HG02884 (cell line): ENCODE measurements around the gene ARHGAP5.
A peak's percentile ranks its signal among the peaks of the same experiment; 100 is the strongest.

Source experiments
- ATAC-seq: cut with Tn5 transposase; IDR thresholded peaks from one replicate; pipeline ENCODE4 v1.9.1; 2021; ENCODE audit warnings: mild to moderate bottlenecking, moderate library complexity; ENCODE audit not compliant: unreplicated experiment

The ARHGAP5 gene

DNA sequence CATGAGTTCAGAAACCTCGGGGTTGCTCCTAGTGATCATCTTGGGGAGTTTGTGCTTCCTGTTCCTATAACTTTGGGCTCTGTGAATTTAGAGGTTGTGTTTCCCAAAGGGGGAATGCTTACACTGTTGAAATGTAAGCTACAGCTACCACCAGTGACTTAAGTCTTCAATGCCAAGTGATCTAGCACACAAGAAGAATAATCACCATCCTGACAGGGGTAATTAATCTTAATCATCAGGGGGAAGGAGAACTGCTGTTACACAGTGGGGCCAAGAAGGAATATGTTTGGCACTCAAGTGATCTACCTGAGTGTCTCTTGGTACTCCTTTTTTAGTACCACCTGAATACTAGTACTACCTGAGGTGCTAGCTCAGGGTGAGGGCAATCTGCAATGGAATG, 89.8 kb downstream of the ARHGAP5 start:
- ATAC-seq = no peak

- ATAC-seq = no peak
Measured at GRCh38 chr14:32167907-32168306, 90.8 kb downstream of the ARHGAP5 start.

DNA sequence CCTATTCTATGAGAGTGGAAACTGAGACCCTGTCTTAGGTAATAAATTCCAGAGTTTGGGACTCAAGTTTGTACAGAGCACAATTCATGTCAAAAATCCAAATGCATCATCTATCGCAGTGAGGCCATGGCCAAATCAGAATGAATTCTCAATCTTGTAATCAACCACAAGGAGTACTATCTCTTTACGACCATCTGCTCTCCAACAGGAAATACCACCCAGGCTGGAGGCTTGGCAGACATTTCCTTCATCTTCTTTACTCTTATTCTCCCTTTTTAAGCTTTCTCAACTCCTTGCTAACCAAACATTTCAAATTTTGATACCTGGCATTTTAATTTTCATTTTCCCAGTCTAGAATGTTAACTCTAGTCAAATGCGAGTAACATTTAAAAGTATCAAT, 92.1 kb downstream of the ARHGAP5 start:
- no peak for ATAC-seq

DNA sequence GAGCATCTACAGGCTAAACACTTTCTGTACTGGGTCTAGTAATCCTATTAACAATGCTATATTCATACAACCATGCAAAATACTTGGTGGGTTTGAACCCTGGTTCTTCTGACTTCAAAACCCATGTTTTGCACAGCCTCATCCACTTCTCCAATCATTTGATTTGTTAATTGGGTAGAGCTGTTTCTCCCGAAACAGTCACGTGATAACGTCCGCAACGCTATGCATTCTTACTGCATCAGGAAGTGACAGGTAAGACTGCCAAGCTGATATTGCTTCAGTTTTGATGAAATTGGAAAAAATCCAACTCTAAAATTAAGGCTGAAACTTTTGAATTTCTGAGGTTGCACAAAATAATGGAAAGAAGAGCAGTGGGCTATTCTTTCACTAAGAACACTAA, 94.4 kb downstream of the ARHGAP5 start:
- ATAC-seq = no peak

GRCh38 chr14:32183151-32184058, 106.3 kb downstream of the ARHGAP5 start:
- no peak for ATAC-seq

DNA sequence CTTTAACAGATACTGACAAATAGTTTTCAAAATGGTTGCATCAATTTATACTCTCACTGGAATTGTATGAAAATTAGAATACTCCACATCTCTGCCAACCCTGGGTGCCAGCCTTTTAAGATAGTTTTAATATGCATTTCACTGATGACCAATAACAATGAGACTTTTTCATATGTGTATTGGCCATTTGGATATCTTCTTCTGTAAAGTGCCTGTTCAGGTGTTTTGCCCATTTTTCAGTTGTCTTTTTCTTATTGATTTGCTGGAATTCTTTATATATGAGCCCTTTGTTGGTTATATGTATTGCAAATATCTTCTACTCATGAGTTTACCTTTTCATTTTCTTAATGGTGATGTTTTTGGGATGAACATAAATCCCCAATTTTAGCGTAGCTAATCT, 108.0 kb downstream of the ARHGAP5 start:
- ATAC-seq = no peak

- ATAC-seq = peak; percentile 66
Measured at GRCh38 chr14:32186248-32186647, 109.1 kb downstream of the ARHGAP5 start.

DNA sequence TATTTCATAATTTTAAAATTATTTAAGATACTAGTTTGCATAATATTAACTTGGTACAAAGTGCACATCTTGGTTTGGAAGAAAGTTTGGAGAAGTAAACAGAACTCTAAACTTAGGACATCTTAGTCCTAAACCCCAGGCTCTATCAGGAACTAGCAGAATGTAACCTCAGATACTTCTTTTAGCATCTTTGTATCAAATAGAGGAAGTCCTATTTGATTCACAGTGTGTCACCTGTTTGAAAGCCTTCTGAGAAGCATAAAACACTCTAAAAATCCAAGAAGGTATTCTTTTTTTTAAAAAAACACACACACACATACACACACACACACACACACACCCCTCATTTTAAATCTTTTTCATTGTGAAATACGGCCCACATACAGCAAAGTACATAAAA, 112.7 kb downstream of the ARHGAP5 start:
- no peak for ATAC-seq

- no peak for ATAC-seq
Measured at GRCh38 chr14:32190673-32191072, 113.6 kb downstream of the ARHGAP5 start.

GRCh38 chr14:32192712-32193373, 115.7 kb downstream of the ARHGAP5 start:
- ATAC-seq = no peak

GRCh38 chr14:32193532-32193931, 116.4 kb downstream of the ARHGAP5 start:
- ATAC-seq = no peak

DNA sequence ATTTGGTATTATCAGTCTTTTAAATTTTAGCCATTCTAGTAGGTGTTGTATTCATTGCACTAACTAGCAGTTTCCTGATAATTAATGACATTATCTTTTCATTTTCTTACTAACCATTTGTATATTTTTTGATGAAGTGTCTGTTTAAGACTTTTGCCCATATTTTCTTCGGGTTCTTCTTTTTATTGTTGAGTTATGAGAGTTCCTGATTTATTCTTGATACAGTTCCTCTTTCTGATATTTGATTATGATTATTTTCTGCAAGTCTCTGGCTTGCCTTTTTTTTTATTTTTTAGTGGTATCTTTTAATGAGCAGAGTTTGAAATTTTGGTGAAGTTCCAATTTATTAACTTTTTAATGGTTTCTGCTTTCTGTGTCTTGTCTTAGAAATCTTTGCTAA, 118.5 kb downstream of the ARHGAP5 start:
- ATAC-seq = no peak

GRCh38 chr14:32197919-32198318, 120.8 kb downstream of the ARHGAP5 start:
- peak; percentile 27 for ATAC-seq

- ATAC-seq = no peak
Measured at GRCh38 chr14:32200368-32201192, 123.5 kb downstream of the ARHGAP5 start.

DNA sequence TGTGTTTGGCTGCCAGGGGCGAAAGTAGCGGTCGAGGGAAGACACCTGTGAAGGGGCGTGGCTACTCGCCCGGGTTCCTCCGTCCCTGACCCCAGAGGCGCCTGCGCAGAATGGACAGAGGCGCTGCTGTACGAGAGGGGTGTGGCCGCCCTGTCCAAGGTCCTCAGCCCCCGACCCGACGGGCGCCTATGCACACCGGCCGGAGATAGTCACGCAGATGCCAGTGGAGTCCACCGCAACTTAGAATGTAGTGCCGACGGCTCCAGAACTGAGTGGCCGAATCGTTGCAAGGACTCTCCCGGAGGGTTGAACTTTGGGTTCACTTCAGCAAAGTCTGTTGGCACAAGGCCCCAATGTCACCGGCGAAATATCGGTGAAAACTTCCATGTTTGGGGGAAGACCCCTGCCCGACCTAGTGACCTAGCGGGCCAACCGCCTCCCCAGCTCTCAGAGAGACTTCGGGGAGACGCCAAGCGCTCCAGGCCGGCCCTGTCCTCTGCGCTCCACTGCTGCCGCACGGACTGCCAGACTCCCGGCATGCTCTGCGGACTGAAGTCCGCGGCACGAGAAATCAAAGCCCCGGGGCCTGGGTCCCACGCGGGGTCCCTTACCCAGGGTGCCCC, 124.2 kb downstream of the ARHGAP5 start:
- ATAC-seq = peak; percentile 37

- no peak for ATAC-seq
Measured at GRCh38 chr14:32201816-32202490, 124.8 kb downstream of the ARHGAP5 start, which contains the start of gene RNU6-7. TSS of gene RNU6-7 (plus strand) at chr14:32202045.

- ATAC-seq = no peak
Measured at GRCh38 chr14:32202491-32202997, 125.4 kb downstream of the ARHGAP5 start.

GRCh38 chr14:32202998-32203882, 126.1 kb downstream of the ARHGAP5 start, which contains the start of gene RNU6-8:
TSS of gene RNU6-8 (minus strand) at chr14:32203269.
- peak; percentile 64 for ATAC-seq

GRCh38 chr14:32203928-32204357, 126.8 kb downstream of the ARHGAP5 start:
- no peak for ATAC-seq
